Measurements from ENCODE around the gene IRF6.

GRCh38 chr1:209751627-209752231, 54.2 kb downstream of the IRF6 start:
- TF ChIP-seq MAX (IDR thresholded peaks at IDR 0.05) (no peak), SIN3A (conservative IDR thresholded peaks at IDR 0.05 in 1 of 2, IDR thresholded peaks at IDR 0.05 in 1 of 2; ENCODE audit: low read depth in 1 of 2, low read length in 2 of 2) (no peak), POLR2AphosphoS5 (IDR thresholded peaks at IDR 0.05; ENCODE audit: low read depth, low read length) (no peak), KDM1A (IDR thresholded peaks at IDR 0.05; ENCODE audit: borderline replicate concordance, low read length) (no peak), CTCF (IDR thresholded peaks at IDR 0.05; ENCODE audit: control extremely low read depth in 1 of 3, insufficient read depth in 1 of 3, low read depth in 1 of 3, low read length in 3 of 3) (no peak), TAF1 (IDR thresholded peaks at IDR 0.05; ENCODE audit: low read depth, low read length) (no peak), EZH2 (IDR thresholded peaks at IDR 0.05; ENCODE audit: low read depth, low read length, severe bottlenecking) (no peak), PHF8 (conservative IDR thresholded peaks at IDR 0.05; ENCODE audit: low read depth, low read length) (no peak), SRF (IDR thresholded peaks at IDR 0.05; ENCODE audit: low read depth, low read length) (no peak), RAD21 (IDR thresholded peaks at IDR 0.05 in 1 of 2, conservative IDR thresholded peaks at IDR 0.05 in 1 of 2; ENCODE audit: low read depth in 2 of 2, low read length in 2 of 2) (no peak), EP300 (IDR thresholded peaks at IDR 0.05; ENCODE audit: borderline replicate concordance in 1 of 2, low read depth in 2 of 2, low read length in 2 of 2) (no peak), NRF1 (IDR thresholded peaks at IDR 0.05; ENCODE audit: low read depth, low read length) (no peak), CHD1 (IDR thresholded peaks at IDR 0.05; ENCODE audit: low read depth, low read length) (no peak)

Measured in H1 (cell line).